ENCODE data around the gene CYP19A1.

CYP19A1 gene

GRCh38 chr15:51366920-51367319 lies 28.5 kb upstream of the CYP19A1 start:
- TF ChIP-seq TAF1 (IDR thresholded peaks at IDR 0.05; ENCODE audit: low read depth, low read length) (no peak), SPI1 (IDR thresholded peaks at IDR 0.05; ENCODE audit: low read depth, low read length) (no peak), POLR2AphosphoS5 (IDR thresholded peaks at IDR 0.05; ENCODE audit: low read depth, low read length) (no peak), PAX5 (IDR thresholded peaks at IDR 0.05; ENCODE audit: insufficient read depth, low read length, severe bottlenecking) (no peak), POLR2A (IDR thresholded peaks at IDR 0.05; ENCODE audit: low read depth, low read length) (no peak), POU2F2 (IDR thresholded peaks at IDR 0.05; ENCODE audit: low read depth, low read length) (no peak)
- FAIRE-seq (no peak), DNase-seq (ENCODE audit: insufficient read length, low spot score) (no peak)

- FAIRE-seq (no peak), DNase-seq (ENCODE audit: insufficient read length, low spot score) (no peak)
- no peak for TF ChIP-seq SPI1 (IDR thresholded peaks at IDR 0.05; ENCODE audit: low read depth, low read length)
- no peak for TF ChIP-seq POLR2AphosphoS5 (IDR thresholded peaks at IDR 0.05; ENCODE audit: low read depth, low read length)
- no peak for TF ChIP-seq POLR2A (IDR thresholded peaks at IDR 0.05; ENCODE audit: low read depth, low read length)
- TF ChIP-seq PAX5 (IDR thresholded peaks at IDR 0.05; ENCODE audit: insufficient read depth, low read length, severe bottlenecking): no peak
- TF ChIP-seq TAF1 (IDR thresholded peaks at IDR 0.05; ENCODE audit: low read depth, low read length): no peak
- no peak for TF ChIP-seq POU2F2 (IDR thresholded peaks at IDR 0.05; ENCODE audit: low read depth, low read length)
Observed at GRCh38 chr15:51366071-51366470, 27.7 kb upstream of the CYP19A1 start.

- DNase-seq (ENCODE audit: insufficient read length, low spot score): no peak
- no peak for FAIRE-seq
- no peak for TF ChIP-seq POU2F2 (IDR thresholded peaks at IDR 0.05; ENCODE audit: low read depth, low read length)
- TF ChIP-seq SPI1 (IDR thresholded peaks at IDR 0.05; ENCODE audit: low read depth, low read length): no peak
- no peak for TF ChIP-seq PAX5 (IDR thresholded peaks at IDR 0.05; ENCODE audit: insufficient read depth, low read length, severe bottlenecking)
- TF ChIP-seq TAF1 (IDR thresholded peaks at IDR 0.05; ENCODE audit: low read depth, low read length): no peak
- no peak for TF ChIP-seq POLR2A (IDR thresholded peaks at IDR 0.05; ENCODE audit: low read depth, low read length)
- TF ChIP-seq POLR2AphosphoS5 (IDR thresholded peaks at IDR 0.05; ENCODE audit: low read depth, low read length): no peak
Observed at GRCh38 chr15:51365417-51365816, 27.0 kb upstream of the CYP19A1 start.

DNA sequence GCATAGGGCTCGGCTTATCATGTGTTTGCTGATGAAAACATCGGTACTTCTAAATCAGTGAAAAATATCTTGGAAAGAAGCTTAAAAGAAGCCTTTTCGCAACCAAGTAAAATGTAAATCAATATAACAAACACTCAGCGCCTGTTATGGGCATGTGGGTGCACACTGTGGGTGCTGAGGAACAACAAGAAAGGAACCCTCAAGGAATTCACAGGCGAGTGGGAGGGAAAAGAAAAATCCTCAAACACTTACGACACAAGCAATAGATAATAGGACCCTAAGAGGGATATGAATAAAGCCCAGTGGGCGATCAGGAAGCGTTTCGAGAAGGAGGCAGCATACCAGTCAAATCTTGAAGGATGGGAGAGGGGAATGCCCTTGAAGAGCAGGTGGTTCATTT lies 25.0 kb upstream of the CYP19A1 start:
- no peak for TF ChIP-seq SPI1 (IDR thresholded peaks at IDR 0.05; ENCODE audit: low read depth, low read length)
- no peak for TF ChIP-seq TAF1 (IDR thresholded peaks at IDR 0.05; ENCODE audit: low read depth, low read length)
- TF ChIP-seq POLR2A (IDR thresholded peaks at IDR 0.05; ENCODE audit: low read depth, low read length): no peak
- no peak for TF ChIP-seq POU2F2 (IDR thresholded peaks at IDR 0.05; ENCODE audit: low read depth, low read length)
- no peak for TF ChIP-seq POLR2AphosphoS5 (IDR thresholded peaks at IDR 0.05; ENCODE audit: low read depth, low read length)
- no peak for TF ChIP-seq PAX5 (IDR thresholded peaks at IDR 0.05; ENCODE audit: insufficient read depth, low read length, severe bottlenecking)
- FAIRE-seq: no peak
- no peak for DNase-seq (ENCODE audit: insufficient read length, low spot score)

DNA sequence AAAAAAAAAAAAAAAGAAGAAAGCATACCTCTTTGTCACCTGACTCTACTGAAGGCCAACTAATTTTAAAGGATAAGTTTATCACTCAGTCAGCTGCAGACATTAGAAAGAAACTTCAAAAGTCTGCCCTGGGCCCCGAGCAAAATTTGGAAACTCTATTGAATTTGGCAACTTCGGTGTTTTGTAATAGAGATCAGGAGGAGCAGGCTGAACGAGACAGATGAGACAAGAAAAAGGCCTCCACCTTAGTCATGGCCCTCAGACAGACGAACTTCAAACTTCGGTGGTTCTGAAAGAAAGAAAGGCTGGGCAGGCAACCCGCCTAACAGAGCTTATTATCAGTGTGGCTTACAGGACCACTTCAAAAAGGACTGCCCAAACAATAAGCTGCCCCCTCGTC lies 21.6 kb upstream of the CYP19A1 start:
- DNase-seq (ENCODE audit: insufficient read length, low spot score): no peak
- TF ChIP-seq PAX5 (IDR thresholded peaks at IDR 0.05; ENCODE audit: insufficient read depth, low read length, severe bottlenecking): no peak
- no peak for TF ChIP-seq POLR2A (IDR thresholded peaks at IDR 0.05; ENCODE audit: low read depth, low read length)
- TF ChIP-seq POLR2AphosphoS5 (IDR thresholded peaks at IDR 0.05; ENCODE audit: low read depth, low read length): no peak
- TF ChIP-seq POU2F2 (IDR thresholded peaks at IDR 0.05; ENCODE audit: low read depth, low read length): no peak
- no peak for TF ChIP-seq TAF1 (IDR thresholded peaks at IDR 0.05; ENCODE audit: low read depth, low read length)
- TF ChIP-seq SPI1 (IDR thresholded peaks at IDR 0.05; ENCODE audit: low read depth, low read length): no peak

GRCh38 chr15:51356983-51357382 lies 18.6 kb upstream of the CYP19A1 start:
- DNase-seq (ENCODE audit: insufficient read length, low spot score) (no peak), FAIRE-seq (no peak)
- TF ChIP-seq SPI1 (IDR thresholded peaks at IDR 0.05; ENCODE audit: low read depth, low read length) (no peak), POLR2AphosphoS5 (IDR thresholded peaks at IDR 0.05; ENCODE audit: low read depth, low read length) (no peak), POLR2A (IDR thresholded peaks at IDR 0.05; ENCODE audit: low read depth, low read length) (no peak), TAF1 (IDR thresholded peaks at IDR 0.05; ENCODE audit: low read depth, low read length) (no peak), POU2F2 (IDR thresholded peaks at IDR 0.05; ENCODE audit: low read depth, low read length) (no peak), PAX5 (IDR thresholded peaks at IDR 0.05; ENCODE audit: insufficient read depth, low read length, severe bottlenecking) (no peak)

More for the DNA sequence above, 21.6 kb upstream of the CYP19A1 start:
- FAIRE-seq: no peak

GRCh38 chr15:51356147-51356546 lies 17.8 kb upstream of the CYP19A1 start:
- TF ChIP-seq PAX5 (IDR thresholded peaks at IDR 0.05; ENCODE audit: insufficient read depth, low read length, severe bottlenecking) (no peak), POU2F2 (IDR thresholded peaks at IDR 0.05; ENCODE audit: low read depth, low read length) (no peak), SPI1 (IDR thresholded peaks at IDR 0.05; ENCODE audit: low read depth, low read length) (no peak), POLR2AphosphoS5 (IDR thresholded peaks at IDR 0.05; ENCODE audit: low read depth, low read length) (no peak), POLR2A (IDR thresholded peaks at IDR 0.05; ENCODE audit: low read depth, low read length) (no peak), TAF1 (IDR thresholded peaks at IDR 0.05; ENCODE audit: low read depth, low read length) (no peak)
- FAIRE-seq: no peak
- no peak for DNase-seq (ENCODE audit: insufficient read length, low spot score)

- FAIRE-seq: no peak
- TF ChIP-seq POLR2A (IDR thresholded peaks at IDR 0.05; ENCODE audit: low read depth, low read length) (no peak), TAF1 (IDR thresholded peaks at IDR 0.05; ENCODE audit: low read depth, low read length) (no peak), POU2F2 (IDR thresholded peaks at IDR 0.05; ENCODE audit: low read depth, low read length) (no peak), PAX5 (IDR thresholded peaks at IDR 0.05; ENCODE audit: insufficient read depth, low read length, severe bottlenecking) (no peak), POLR2AphosphoS5 (IDR thresholded peaks at IDR 0.05; ENCODE audit: low read depth, low read length) (no peak), SPI1 (IDR thresholded peaks at IDR 0.05; ENCODE audit: low read depth, low read length) (no peak)
- no peak for DNase-seq (ENCODE audit: insufficient read length, low spot score)
Observed at GRCh38 chr15:51355096-51355495, 16.7 kb upstream of the CYP19A1 start.

GRCh38 chr15:51353976-51354375 lies 15.6 kb upstream of the CYP19A1 start:
- DNase-seq (ENCODE audit: insufficient read length, low spot score) (no peak), FAIRE-seq (no peak)
- TF ChIP-seq SPI1 (IDR thresholded peaks at IDR 0.05; ENCODE audit: low read depth, low read length) (no peak), POLR2A (IDR thresholded peaks at IDR 0.05; ENCODE audit: low read depth, low read length) (no peak), POLR2AphosphoS5 (IDR thresholded peaks at IDR 0.05; ENCODE audit: low read depth, low read length) (no peak), TAF1 (IDR thresholded peaks at IDR 0.05; ENCODE audit: low read depth, low read length) (no peak), POU2F2 (IDR thresholded peaks at IDR 0.05; ENCODE audit: low read depth, low read length) (no peak), PAX5 (IDR thresholded peaks at IDR 0.05; ENCODE audit: insufficient read depth, low read length, severe bottlenecking) (no peak)

- TF ChIP-seq POLR2A (IDR thresholded peaks at IDR 0.05; ENCODE audit: low read depth, low read length): no peak
- no peak for TF ChIP-seq POLR2AphosphoS5 (IDR thresholded peaks at IDR 0.05; ENCODE audit: low read depth, low read length)
- no peak for TF ChIP-seq TAF1 (IDR thresholded peaks at IDR 0.05; ENCODE audit: low read depth, low read length)
- TF ChIP-seq SPI1 (IDR thresholded peaks at IDR 0.05; ENCODE audit: low read depth, low read length): no peak
- no peak for TF ChIP-seq POU2F2 (IDR thresholded peaks at IDR 0.05; ENCODE audit: low read depth, low read length)
- no peak for TF ChIP-seq PAX5 (IDR thresholded peaks at IDR 0.05; ENCODE audit: insufficient read depth, low read length, severe bottlenecking)
- no peak for DNase-seq (ENCODE audit: insufficient read length, low spot score)
- no peak for FAIRE-seq
Observed at GRCh38 chr15:51350723-51351122, 12.3 kb upstream of the CYP19A1 start.
